K562 (cell line): ENCODE data around the gene C6orf89. TPM values are rescaled to one million over a fixed set of nuclear protein-coding genes. Genes with fewer than 3 reads are reported as not detected.

ENCODE experiments used
- ATAC-seq: fragments of 200-7000 bp; cut with Tn5 transposase; 3 replicates; pipeline ENCODE4 v1.9.1; 2020; ENCODE audit warnings: moderate library complexity
- BruUV-seq: library from RNA; stranded (reverse); fragments of 400-500 nt; replicated peaks from 2 replicates; lab custom pipeline; 2021; lab: Mats Ljungman, UMichigan
- CTCF ChIA-PET: fragments of 300-600 bp; formaldehyde crosslinking; extraction: SDS; loops from one replicate; lab custom pipeline; 2021; ENCODE audit warnings: low intra/inter-chr PET ratio; lab: Yijun Ruan, JAX
- POLR2A ChIA-PET: fragments of 300-600, 350-650 bp; sonication (Branson Sonifier 250); formaldehyde crosslinking; extraction: SDS; loops from one replicate; lab custom pipeline; 2021; ENCODE audit warnings: antibody characterized with exemption, inconsistent platforms; lab: Yijun Ruan, JAX
- DNase-seq, 4 experiments: peaks; one replicate each; pipeline versions ENCODE4 v3.0.0 to v3.0.0-alpha.2; 2011 to 2018; ENCODE audit warnings: low spot score in 3 of 4, mixed read lengths in 3 of 4; ENCODE audit errors: extremely low read depth in 1 of 4
- FAIRE-seq: peaks from 2 replicates; lab custom pipeline; 2011; peaks lifted over from hg19 to GRCh38; lab: Jason Lieb, UNC
- H2AFZ ChIP-seq: 2 replicates; pipeline ENCODE4 v1.6.0; 2011; ENCODE audit warnings: low read depth, low read length, control low read depth, inconsistent platforms
- H3K27ac ChIP-seq: fragments of 200-600 bp; 3 replicates; pipeline ENCODE4 v1.8.0; 2011; ENCODE audit warnings: low read depth, mild to moderate bottlenecking, control low read depth, inconsistent platforms, low read length, moderate library complexity, mixed read lengths; ENCODE audit errors: extremely low read depth
- H3K27me3 ChIP-seq, 2 experiments: fragments of 300-600 bp in 1 of 2; 2 replicates in 1 of 2; 3 replicates in 1 of 2; pipeline versions ENCODE4 v1.6.0 to v1.8.0; 2011; ENCODE audit warnings: inconsistent platforms in 2 of 2, low read length in 2 of 2, mild to moderate bottlenecking in 1 of 2, mixed read lengths in 1 of 2, moderate library complexity in 1 of 2; ENCODE audit not compliant: control insufficient read depth in 2 of 2, insufficient read depth in 2 of 2
- H3K36me3 ChIP-seq: fragments of 300-600 bp; 3 replicates; pipeline ENCODE4 v1.8.0; 2011; ENCODE audit warnings: mild to moderate bottlenecking, low read length, inconsistent platforms; ENCODE audit not compliant: control insufficient read depth, insufficient read depth
- H3K4me1 ChIP-seq, 2 experiments: fragments of 200-600 bp in 1 of 2; replicated peaks in 1 of 2; 2 replicates in 1 of 2; 3 replicates in 1 of 2; pipeline versions ENCODE4 v1.5.1 to v1.8.0; 2011; ENCODE audit warnings: inconsistent platforms in 2 of 2, low read length in 2 of 2, mild to moderate bottlenecking in 1 of 2, mixed read lengths in 1 of 2, moderate library complexity in 1 of 2; ENCODE audit not compliant: control insufficient read depth in 2 of 2, insufficient read depth in 2 of 2
- H3K4me2 ChIP-seq: 2 replicates; pipeline ENCODE4 v1.6.1; 2011; ENCODE audit warnings: low read length, control low read depth, inconsistent platforms, mixed read lengths; ENCODE audit not compliant: insufficient read depth
- H3K4me3 ChIP-seq: fragments of 200-600 bp; sonication (generic), shearing (Covaris generic); 2 replicates; pipeline ENCODE4 v1.5.1; 2016; ENCODE audit warnings: control low read depth, inconsistent platforms
- H3K79me2 ChIP-seq: fragments of 200-600 bp; 3 replicates; pipeline ENCODE4 v1.8.0; 2011; ENCODE audit warnings: low read length, inconsistent platforms; ENCODE audit not compliant: control insufficient read depth, insufficient read depth
- H3K9ac ChIP-seq, 2 experiments: 2 replicates each; pipeline versions ENCODE4 v1.6.0 to v1.6.1; 2011; ENCODE audit warnings: low read depth in 2 of 2, low read length in 2 of 2, control low read depth in 1 of 2, inconsistent platforms in 1 of 2, mild to moderate bottlenecking in 1 of 2, mixed read lengths in 1 of 2; ENCODE audit not compliant: insufficient read depth in 1 of 2
- H3K9me1 ChIP-seq: one replicate; pipeline ENCODE4 v1.6.0; 2011; ENCODE audit warnings: inconsistent platforms, mild to moderate bottlenecking, low read length, moderate library complexity; ENCODE audit not compliant: control insufficient read depth, insufficient read depth
- H3K9me3 ChIP-seq: replicated peaks from 2 replicates; pipeline ENCODE4 v1.5.1; 2011; ENCODE audit warnings: low read depth, low read length, inconsistent platforms; ENCODE audit not compliant: control insufficient read depth, insufficient read depth
- H4K20me1 ChIP-seq: replicated peaks from 2 replicates; pipeline ENCODE4 v1.6.1; 2011; ENCODE audit warnings: low read length, inconsistent platforms, mixed read lengths; ENCODE audit not compliant: control insufficient read depth, insufficient read depth
- CREM ChIP-seq: IDR thresholded peaks from 2 replicates; pipeline ENCODE4 v1.6.1; 2014; ENCODE audit warnings: antibody characterized with exemption, low read depth
- DPF2 ChIP-seq: fragments of 450-650 bp; IDR thresholded peaks from 2 replicates; pipeline ENCODE4 v1.6.1; 2016
- KAT8 ChIP-seq: fragments of 450-650 bp; IDR thresholded peaks from 2 replicates; pipeline ENCODE4 v1.6.1; 2016; ENCODE audit warnings: low read depth, mild to moderate bottlenecking
- KLF10 ChIP-seq: fragments of 250-450 bp; sonication (Bioruptor Pico); IDR thresholded peaks from 2 replicates; pipeline ENCODE4 v1.6.1; 2021; ENCODE audit warnings: matching md5 sums
- MTF1 ChIP-seq: fragments of 250-450 bp; sonication (Bioruptor Pico); IDR thresholded peaks from 2 replicates; pipeline ENCODE4 v1.9.0; 2021; ENCODE audit warnings: moderate library complexity, mild to moderate bottlenecking, inconsistent platforms, borderline replicate concordance
- NCOA1 ChIP-seq: fragments of 450-650 bp; IDR thresholded peaks from 2 replicates; pipeline ENCODE4 v1.6.1; 2016; ENCODE audit warnings: low read depth
- NFIC ChIP-seq: fragments of 450-650 bp; IDR thresholded peaks from 2 replicates; pipeline ENCODE4 v1.6.1; 2017; ENCODE audit warnings: mild to moderate bottlenecking, inconsistent platforms
- NFIX ChIP-seq: fragments of 250-450 bp; sonication (Bioruptor Pico); IDR thresholded peaks from 2 replicates; pipeline ENCODE4 v1.4.0; 2020; ENCODE audit warnings: low read depth, mild to moderate bottlenecking, moderate library complexity
- NFRKB ChIP-seq: fragments of 450-650 bp; IDR thresholded peaks from 2 replicates; pipeline ENCODE4 v1.6.1; 2016; ENCODE audit warnings: low read depth
- PCBP2 ChIP-seq: fragments of 200-400 bp; formaldehyde crosslinking; IDR thresholded peaks from 2 replicates; pipeline ENCODE4 v1.6.1; 2018; ENCODE audit warnings: low read length, low read depth, mild to moderate bottlenecking, moderate library complexity; ENCODE audit not compliant: poor library complexity, severe bottlenecking
- PHF20 ChIP-seq: fragments of 450-650 bp; IDR thresholded peaks from 2 replicates; pipeline ENCODE4 v1.6.1; 2018; ENCODE audit not compliant: partially characterized antibody
- TAF9B ChIP-seq: fragments of 450-650 bp; IDR thresholded peaks from 2 replicates; pipeline ENCODE4 v1.6.1; 2018; ENCODE audit warnings: mild to moderate bottlenecking; ENCODE audit not compliant: partially characterized antibody
- ZNF239 ChIP-seq: fragments of 250-450 bp; sonication (Bioruptor Pico); IDR thresholded peaks from 2 replicates; pipeline ENCODE4 v1.4.0; 2020; ENCODE audit warnings: mild to moderate bottlenecking
- ZNF408 ChIP-seq: fragments of 250-450 bp; sonication (Bioruptor Pico); IDR thresholded peaks from 2 replicates; pipeline ENCODE4 v1.4.0; 2020; ENCODE audit warnings: low read depth, mild to moderate bottlenecking, moderate library complexity
- WGBS: fragments of 100-300 bp; shearing (Covaris generic); methylation state at CpG from one replicate; pipeline ENCODE4 v1.1.6; 2016; ENCODE audit warnings: low coverage, mixed read lengths; ENCODE audit not compliant: insufficient coverage; ENCODE audit errors: missing lambda C conversion rate; 5-methylcytosine and 5-hydroxymethylcytosine counted together
- in situ Hi-C: fragments of 300-500 bp; cut with MboI; formaldehyde crosslinking; loops from 4 replicates; pipeline ENCODE4 v1.15.0; 2018; ENCODE audit warnings: inconsistent platforms, mixed read lengths
- intact Hi-C: fragments of 100-400 bp; cut with micrococcal nuclease; formaldehyde crosslinking; loops from 2 replicates; pipeline ENCODE4 v1.14.2; 2022
- polyA plus RNA-seq, 8 experiments: library from polyadenylated mRNA; depleted of rRNA in 4 of 8; stranded (reverse) in 5 of 8; unstranded in 3 of 8; fragments of >200 nt; fragmentation: Nextera tagmentation in 2 of 8; fragmentation: Illumina TruSeq in 1 of 8; extraction: Ambion mirVana in 2 of 8; extraction: Trizol in 1 of 8; gene quantifications; 2 replicates each; pipeline versions ENCODE4 v1.2.1 to v1.2.3, GENCODE V29; 2011 to 2014; ENCODE audit warnings: inconsistent platforms in 1 of 8, missing spikeins in 1 of 8
- total RNA-seq, 7 experiments: library from RNA; depleted of rRNA in 6 of 7; stranded (reverse); fragments of >200 nt in 6 of 7; fragmentation: Illumina TruSeq in 2 of 7; extraction: Trizol in 2 of 7; gene quantifications; 2 replicates each; pipeline versions ENCODE4 v1.2.1 to v1.2.3, GENCODE V29; 2011 to 2021; ENCODE audit warnings: low replicate concordance in 1 of 7
- TF ChIP-seq, protein P1 (sequence below), 2 experiments: fragments of 450-650 bp; IDR thresholded peaks; 2 replicates each; pipeline ENCODE4 v1.6.1; 2018; ENCODE audit warnings: mild to moderate bottlenecking in 2 of 2, low read depth in 1 of 2; ENCODE audit not compliant: partially characterized antibody in 2 of 2

Gene C6orf89
- total and polyA plus RNA-seq, 9 of the 15 experiments (the other 6 are each of a cell fraction or from before 2014, with no cell fraction given) = 35.2 to 111 (median 58.5) TPM

DNA sequence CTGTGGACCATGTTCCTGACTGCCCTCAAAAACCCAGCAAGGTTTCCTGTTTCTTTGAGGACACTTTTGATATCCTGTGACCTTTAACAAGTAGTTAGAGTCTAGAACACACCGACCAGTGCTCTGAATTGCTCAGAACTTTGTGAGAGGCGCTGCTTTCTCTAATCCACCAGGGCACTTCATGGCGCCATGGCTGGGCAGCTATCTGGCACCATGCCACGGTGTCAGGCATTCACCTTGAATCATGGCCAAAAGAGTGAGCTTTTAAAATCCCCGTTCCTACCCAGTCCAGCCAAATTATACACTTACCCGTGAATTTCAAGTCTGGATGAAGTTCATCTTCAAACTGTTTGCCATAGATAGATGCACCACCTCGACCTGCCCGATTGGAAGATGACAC lies 29.5 kb upstream of the C6orf89 start:
- Histone ChIP-seq H3K79me2 (peaks cover 44% of the 10 kb centered on the region), H3K4me1 (peaks cover 0 to 15% of the 10 kb centered on the region in 2 experiments; a peak in 3 of 5 replicates), H3K4me2 (no peak overlapping the region), H3K9ac (no peak overlapping the region), H4K20me1 (no peaks in the 10 kb centered on the region), H3K9me3 (no peaks in the 10 kb centered on the region), H2AFZ (no peak overlapping the region), H3K27me3 (no peaks in the 10 kb centered on the region), H3K27ac (no peak overlapping the region), H3K36me3 (peaks cover 92% of the 10 kb centered on the region), H3K9me1 (no peaks in the 10 kb centered on the region), H3K4me3 (no peak overlapping the region)
- in situ Hi-C loops = no loop called here
- ATAC-seq (no peak), DNase-seq (no peak), FAIRE-seq (no peak)
- WGBS = 93% methylated on average over 8 of the region's 8 CpGs
- CTCF ChIA-PET = no interaction called here
- POLR2A ChIA-PET = interaction anchor here (1.0 to 1.2 kb wide), 2 partner anchors 18 to 74 kb away, joined by 3 to 4 read pairs; partner anchors contain the start of gene PPIL1
- intact Hi-C loops = no loop called here
- no TSS peak for BruUV-seq
- TF ChIP-seq DPF2 (no peak), NFIC (peak; percentile 78), MTF1 (CRISPR knock-in tag) (no peak), KLF10 (no peak), PCBP2 (no peak), KAT8 (no peak), ZNF408 (CRISPR knock-in tag) (no peak), NFIX (CRISPR knock-in tag) (peak; percentile 38; the same call in 1 of the 2 replicates), PHF20 (no peak), NCOA1 (no peak), NFRKB (no peak), ZNF239 (CRISPR knock-in tag) (no peak), CREM (no peak), TAF9B (no peak)
- TF ChIP-seq, protein P1, sequence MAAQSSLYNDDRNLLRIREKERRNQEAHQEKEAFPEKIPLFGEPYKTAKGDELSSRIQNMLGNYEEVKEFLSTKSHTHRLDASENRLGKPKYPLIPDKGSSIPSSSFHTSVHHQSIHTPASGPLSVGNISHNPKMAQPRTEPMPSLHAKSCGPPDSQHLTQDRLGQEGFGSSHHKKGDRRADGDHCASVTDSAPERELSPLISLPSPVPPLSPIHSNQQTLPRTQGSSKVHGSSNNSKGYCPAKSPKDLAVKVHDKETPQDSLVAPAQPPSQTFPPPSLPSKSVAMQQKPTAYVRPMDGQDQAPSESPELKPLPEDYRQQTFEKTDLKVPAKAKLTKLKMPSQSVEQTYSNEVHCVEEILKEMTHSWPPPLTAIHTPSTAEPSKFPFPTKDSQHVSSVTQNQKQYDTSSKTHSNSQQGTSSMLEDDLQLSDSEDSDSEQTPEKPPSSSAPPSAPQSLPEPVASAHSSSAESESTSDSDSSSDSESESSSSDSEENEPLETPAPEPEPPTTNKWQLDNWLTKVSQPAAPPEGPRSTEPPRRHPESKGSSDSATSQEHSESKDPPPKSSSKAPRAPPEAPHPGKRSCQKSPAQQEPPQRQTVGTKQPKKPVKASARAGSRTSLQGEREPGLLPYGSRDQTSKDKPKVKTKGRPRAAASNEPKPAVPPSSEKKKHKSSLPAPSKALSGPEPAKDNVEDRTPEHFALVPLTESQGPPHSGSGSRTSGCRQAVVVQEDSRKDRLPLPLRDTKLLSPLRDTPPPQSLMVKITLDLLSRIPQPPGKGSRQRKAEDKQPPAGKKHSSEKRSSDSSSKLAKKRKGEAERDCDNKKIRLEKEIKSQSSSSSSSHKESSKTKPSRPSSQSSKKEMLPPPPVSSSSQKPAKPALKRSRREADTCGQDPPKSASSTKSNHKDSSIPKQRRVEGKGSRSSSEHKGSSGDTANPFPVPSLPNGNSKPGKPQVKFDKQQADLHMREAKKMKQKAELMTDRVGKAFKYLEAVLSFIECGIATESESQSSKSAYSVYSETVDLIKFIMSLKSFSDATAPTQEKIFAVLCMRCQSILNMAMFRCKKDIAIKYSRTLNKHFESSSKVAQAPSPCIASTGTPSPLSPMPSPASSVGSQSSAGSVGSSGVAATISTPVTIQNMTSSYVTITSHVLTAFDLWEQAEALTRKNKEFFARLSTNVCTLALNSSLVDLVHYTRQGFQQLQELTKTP (IDR thresholded peaks at IDR 0.05; ENCODE audit: low read depth in 1 of 2, partially characterized antibody in 2 of 2) = no peak
